IMR-90 (cell line): Measurements from ENCODE around the gene TDRD12. TPM values are rescaled to one million over a fixed set of nuclear protein-coding genes. Genes with fewer than 3 reads are reported as not detected.

Experiments
- ATAC-seq: fragments of 200-7000 bp; cut with Tn5 transposase; 2 replicates; pipeline ENCODE4 v1.9.1; 2020; ENCODE audit warnings: low read depth, mild to moderate bottlenecking, moderate library complexity
- BruUV-seq: library from RNA; stranded (reverse); fragments of 400-500 nt; replicated peaks from 2 replicates; lab custom pipeline; 2021; lab: Mats Ljungman, UMichigan
- CTCF ChIA-PET: fragments of 300-600 bp; formaldehyde crosslinking; extraction: SDS; loops from one replicate; lab custom pipeline; 2021; ENCODE audit warnings: antibody characterized with exemption; lab: Yijun Ruan, JAX
- POLR2A ChIA-PET: fragments of 300-600 bp; sonication (Branson Sonifier 250); formaldehyde crosslinking; loops from one replicate; lab custom pipeline; 2022; ENCODE audit warnings: antibody characterized with exemption; ENCODE audit not compliant: unreplicated experiment; lab: Charles Lee
- DNase-seq: peaks from one replicate; pipeline ENCODE4 v3.0.0; 2013
- H2AFZ ChIP-seq: replicated peaks from 2 replicates; pipeline ENCODE3; 2013; ENCODE audit warnings: low read length, mild to moderate bottlenecking; ENCODE audit not compliant: poor library complexity
- H2AK5ac ChIP-seq: 2 replicates; pipeline ENCODE4 v1.6.1; 2013; ENCODE audit warnings: low read depth, low read length, inconsistent platforms
- H2AK9ac ChIP-seq: replicated peaks from 2 replicates; pipeline ENCODE3; 2013; ENCODE audit warnings: mild to moderate bottlenecking, low read depth, low read length, moderate library complexity; ENCODE audit not compliant: poor library complexity
- H2BK120ac ChIP-seq: 2 replicates; pipeline ENCODE4 v1.6.1; 2013; ENCODE audit warnings: low read depth, low read length, inconsistent platforms
- H2BK15ac ChIP-seq: 3 replicates; pipeline ENCODE4 v1.6.1; 2013; ENCODE audit warnings: low read depth, low read length, inconsistent platforms
- H2BK20ac ChIP-seq: 2 replicates; pipeline ENCODE4 v1.6.1; 2013; ENCODE audit warnings: low read depth, mild to moderate bottlenecking, inconsistent platforms, low read length, moderate library complexity
- H2BK5ac ChIP-seq: 2 replicates; pipeline ENCODE4 v1.6.1; 2013; ENCODE audit warnings: mild to moderate bottlenecking, low read depth, low read length, inconsistent platforms; ENCODE audit not compliant: poor library complexity, severe bottlenecking
- H3K14ac ChIP-seq: replicated peaks from 2 replicates; pipeline ENCODE4 v1.6.1; 2013; ENCODE audit warnings: low read depth, low read length, inconsistent platforms
- H3K18ac ChIP-seq: 2 replicates; pipeline ENCODE4 v1.6.1; 2013; ENCODE audit warnings: low read depth, low read length, control low read depth
- H3K23ac ChIP-seq: 2 replicates; pipeline ENCODE4 v1.6.1; 2013; ENCODE audit warnings: low read depth, low read length, inconsistent platforms
- H3K27ac ChIP-seq: 2 replicates; pipeline ENCODE4 v1.5.1; 2013; ENCODE audit warnings: mild to moderate bottlenecking, control low read depth, low read length; ENCODE audit not compliant: insufficient read depth
- H3K27me3 ChIP-seq: 2 replicates; pipeline ENCODE4 v1.6.1; 2013; ENCODE audit warnings: low read length; ENCODE audit not compliant: control insufficient read depth, insufficient read depth
- H3K36me3 ChIP-seq: 2 replicates; pipeline ENCODE4 v1.6.1; 2013; ENCODE audit warnings: low read length, mixed read lengths; ENCODE audit not compliant: control insufficient read depth, insufficient read depth
- H3K4ac ChIP-seq: 2 replicates; pipeline ENCODE4 v1.6.1; 2013; ENCODE audit warnings: low read depth, low read length, inconsistent platforms
- H3K4me1 ChIP-seq: 2 replicates; pipeline ENCODE4 v1.6.1; 2013; ENCODE audit warnings: low read length, mixed read lengths; ENCODE audit not compliant: control insufficient read depth, insufficient read depth
- H3K4me2 ChIP-seq: 2 replicates; pipeline ENCODE4 v1.6.1; 2013; ENCODE audit warnings: low read depth, mild to moderate bottlenecking, control low read depth, low read length, moderate library complexity
- H3K4me3 ChIP-seq: 2 replicates; pipeline ENCODE4 v1.5.1; 2013; ENCODE audit warnings: low read depth, mild to moderate bottlenecking, control low read depth, low read length, moderate library complexity; ENCODE audit not compliant: insufficient read depth
- H3K56ac ChIP-seq: 2 replicates; pipeline ENCODE4 v1.6.1; 2013; ENCODE audit warnings: low read length, inconsistent platforms; ENCODE audit not compliant: insufficient read depth; ENCODE audit errors: extremely low read depth
- H3K79me1 ChIP-seq, 2 experiments: 2 replicates each; pipeline ENCODE4 v1.6.1; 2013; ENCODE audit warnings: low read length in 2 of 2, inconsistent platforms in 1 of 2, low read depth in 1 of 2
- H3K9ac ChIP-seq: 2 replicates; pipeline ENCODE4 v1.6.1; 2013; ENCODE audit warnings: low read depth, low read length, control low read depth
- H3K9me1 ChIP-seq: 2 replicates; pipeline ENCODE4 v1.6.1; 2013; ENCODE audit warnings: low read length, inconsistent platforms; ENCODE audit not compliant: insufficient read depth
- H3K9me3 ChIP-seq: 2 replicates; pipeline ENCODE4 v1.6.1; 2013; ENCODE audit warnings: low read length; ENCODE audit not compliant: control insufficient read depth, insufficient read depth
- H4K20me1 ChIP-seq: 2 replicates; pipeline ENCODE4 v1.6.1; 2013; ENCODE audit warnings: low read length, inconsistent platforms; ENCODE audit not compliant: insufficient read depth
- H4K5ac ChIP-seq: 2 replicates; pipeline ENCODE4 v1.6.1; 2013; ENCODE audit warnings: mild to moderate bottlenecking, low read depth, low read length, control low read depth
- H4K8ac ChIP-seq, 2 experiments: 2 replicates each; pipeline ENCODE4 v1.6.1; 2013; ENCODE audit warnings: low read depth in 2 of 2, low read length in 2 of 2, control low read depth in 1 of 2, inconsistent platforms in 1 of 2
- H4K91ac ChIP-seq: 2 replicates; pipeline ENCODE4 v1.6.1; 2013; ENCODE audit warnings: low read depth, low read length, inconsistent platforms; ENCODE audit not compliant: insufficient read depth
- BHLHE40 ChIP-seq: fragments of 150-350 bp; IDR thresholded peaks from 2 replicates; pipeline ENCODE4 v1.6.1; 2016; ENCODE audit warnings: mild to moderate bottlenecking, low read depth, low read length
- CEBPB ChIP-seq: IDR thresholded peaks from 2 replicates; pipeline ENCODE4 v1.6.1; 2012; ENCODE audit warnings: low read depth, low read length, improper control_type of control experiment
- FOS ChIP-seq: fragments of 150-350 bp; IDR thresholded peaks from 2 replicates; pipeline ENCODE4 v1.6.1; 2016; ENCODE audit warnings: low read depth, low read length
- MAFK ChIP-seq: IDR thresholded peaks from 2 replicates; pipeline ENCODE4 v1.6.1; 2012; ENCODE audit warnings: low read depth, low read length, improper control_type of control experiment
- MAZ ChIP-seq: IDR thresholded peaks from 2 replicates; pipeline ENCODE4 v1.6.1; 2012; ENCODE audit warnings: low read depth, mild to moderate bottlenecking, low read length, improper control_type of control experiment, moderate library complexity, borderline replicate concordance
- MXI1 ChIP-seq: IDR thresholded peaks from 2 replicates; pipeline ENCODE4 v1.6.1; 2012; ENCODE audit warnings: low read depth, mild to moderate bottlenecking, low read length, moderate library complexity, borderline replicate concordance
- NFE2L2 ChIP-seq: fragments of 150-350 bp; IDR thresholded peaks from 2 replicates; pipeline ENCODE4 v1.6.1; 2016; ENCODE audit warnings: low read depth, mild to moderate bottlenecking, low read length
- POLR2A ChIP-seq: IDR thresholded peaks from 2 replicates; pipeline ENCODE4 v1.6.1; 2012; ENCODE audit warnings: mild to moderate bottlenecking, low read depth, low read length
- RAD21 ChIP-seq: IDR thresholded peaks from 2 replicates; pipeline ENCODE4 v1.6.1; 2012; ENCODE audit warnings: low read length, improper control_type of control experiment
- RCOR1 ChIP-seq: IDR thresholded peaks from 2 replicates; pipeline ENCODE4 v1.6.1; 2012; ENCODE audit warnings: mild to moderate bottlenecking, low read length, improper control_type of control experiment; ENCODE audit not compliant: insufficient replicate concordance
- RFX5 ChIP-seq: IDR thresholded peaks from 2 replicates; pipeline ENCODE4 v1.8.0; 2012; ENCODE audit warnings: low read depth, mild to moderate bottlenecking, low read length, moderate library complexity
- SMC3 ChIP-seq: fragments of 150-350 bp; IDR thresholded peaks from 2 replicates; pipeline ENCODE4 v1.6.1; 2016; ENCODE audit warnings: low read depth, mild to moderate bottlenecking, antibody characterized with exemption, low read length, moderate library complexity
- WGBS, 2 experiments: methylation state at CpG; one replicate each; pipeline versions ENCODE4 v1.1.5 to v1.1.7; 2013; ENCODE audit warnings: missing lambda C conversion rate in 2 of 2; ENCODE audit not compliant: insufficient read length in 1 of 2; ENCODE audit errors: extremely low coverage in 2 of 2; 5-methylcytosine and 5-hydroxymethylcytosine counted together
- dilution Hi-C: fragments of 300-500 bp; cut with HindIII; formaldehyde crosslinking; loops from one replicate; pipeline ENCODE4 v1.14.3; 2018; ENCODE audit warnings: low sequenced_read_pairs; ENCODE audit not compliant: unreplicated experiment
- in situ Hi-C: fragments of 300-500 bp; cut with MboI; formaldehyde crosslinking; loops from 3 replicates; pipeline ENCODE4 v1.14.3; 2019; ENCODE audit warnings: low sequenced_read_pairs, inconsistent platforms, mixed read lengths
- intact Hi-C: fragments of 100-400 bp; cut with micrococcal nuclease; formaldehyde crosslinking; loops from 2 replicates; pipeline ENCODE4 v1.10.0; 2022
- polyA plus RNA-seq, 3 experiments: library from polyadenylated mRNA; depleted of rRNA; stranded (reverse); fragments of >200 nt; gene quantifications; 2 replicates each; pipeline ENCODE4 v1.2.3, GENCODE V29; 2012; ENCODE audit warnings: low replicate concordance in 1 of 3
- total RNA-seq: library from RNA; depleted of rRNA; stranded (reverse); fragments of >200 nt; gene quantifications from 2 replicates; pipeline ENCODE4 v1.2.3, GENCODE V29; 2012
- TF ChIP-seq, protein P1 (sequence below): fragments of 150-350 bp; IDR thresholded peaks from 2 replicates; pipeline ENCODE4 v1.6.1; 2017; ENCODE audit warnings: mild to moderate bottlenecking, antibody characterized with exemption, low read length, low read depth
- TF ChIP-seq, protein P2 (sequence below): fragments of 150-350 bp; IDR thresholded peaks from 2 replicates; pipeline ENCODE4 v1.6.1; 2016; ENCODE audit warnings: low read depth, mild to moderate bottlenecking, low read length, moderate library complexity, borderline replicate concordance

The TDRD12 gene
- total and polyA plus RNA-seq, 2 of the 4 experiments (the other 2 are of a cell fraction): under 0.01 to 0.07 TPM

DNA sequence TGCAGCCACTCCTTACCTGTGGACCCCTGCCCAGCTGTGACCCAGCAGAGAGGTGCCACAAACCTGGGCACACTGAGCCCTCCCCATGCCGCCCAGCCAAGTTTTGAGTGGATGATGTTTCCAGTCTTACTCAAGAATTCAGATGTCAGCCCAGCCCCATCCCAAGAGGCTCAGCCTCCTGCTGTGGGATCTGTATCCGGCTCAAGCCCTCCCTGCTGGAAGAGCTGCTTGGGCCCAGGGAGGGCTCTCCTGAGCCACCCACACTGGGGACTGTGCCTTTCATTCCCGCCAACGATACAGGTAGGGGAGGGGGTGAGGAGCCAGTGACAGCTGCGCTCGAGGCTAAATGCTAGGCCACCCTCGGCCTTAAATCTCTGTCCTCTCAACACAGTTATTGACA lies 155.9 kb downstream of the TDRD12 start:
- Histone ChIP-seq H3K9me3 (no peaks in the 10 kb centered on the region), H3K4me3 (no peak overlapping the region), H2BK5ac (no peak overlapping the region), H3K4me2 (no peak overlapping the region), H3K36me3 (no peaks in the 10 kb centered on the region; the same call in 1 of the 2 replicates), H3K4me1 (no peaks in the 10 kb centered on the region), H3K56ac (no peak overlapping the region), H2BK15ac (no peak overlapping the region), H4K20me1 (no peaks in the 10 kb centered on the region), H3K14ac (no peak overlapping the region), H2BK20ac (no peak overlapping the region), H2AFZ (no peak overlapping the region), H3K27me3 (no peaks in the 10 kb centered on the region), H2AK9ac (no peak overlapping the region), H2BK120ac (no peak overlapping the region), H4K91ac (no peak overlapping the region), H4K8ac (no peak overlapping the region), H4K5ac (no peak overlapping the region), H3K23ac (no peak overlapping the region), H3K9ac (no peak overlapping the region), H3K79me1 (no peaks in the 10 kb centered on the region), H3K4ac (no peak overlapping the region), H3K18ac (no peak overlapping the region), H3K9me1 (no peaks in the 10 kb centered on the region), H3K27ac (no peak overlapping the region), H2AK5ac (no peak overlapping the region)
- in situ Hi-C loops (no loop called here), intact Hi-C loops (no loop called here), dilution Hi-C loops (no loop called here)
- ATAC-seq (no peak), DNase-seq (no peak)
- BruUV-seq: no TSS peak
- TF ChIP-seq RFX5: no peak
- TF ChIP-seq FOS: no peak
- TF ChIP-seq MXI1: no peak
- TF ChIP-seq, protein P1, sequence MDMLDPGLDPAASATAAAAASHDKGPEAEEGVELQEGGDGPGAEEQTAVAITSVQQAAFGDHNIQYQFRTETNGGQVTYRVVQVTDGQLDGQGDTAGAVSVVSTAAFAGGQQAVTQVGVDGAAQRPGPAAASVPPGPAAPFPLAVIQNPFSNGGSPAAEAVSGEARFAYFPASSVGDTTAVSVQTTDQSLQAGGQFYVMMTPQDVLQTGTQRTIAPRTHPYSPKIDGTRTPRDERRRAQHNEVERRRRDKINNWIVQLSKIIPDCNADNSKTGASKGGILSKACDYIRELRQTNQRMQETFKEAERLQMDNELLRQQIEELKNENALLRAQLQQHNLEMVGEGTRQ: no peak
- TF ChIP-seq MAZ: no peak
- no peak for TF ChIP-seq RAD21
- no peak for TF ChIP-seq RCOR1
- no peak for TF ChIP-seq MAFK
- TF ChIP-seq SMC3: no peak
- TF ChIP-seq NFE2L2: no peak
- TF ChIP-seq BHLHE40: no peak
- TF ChIP-seq, protein P2, sequence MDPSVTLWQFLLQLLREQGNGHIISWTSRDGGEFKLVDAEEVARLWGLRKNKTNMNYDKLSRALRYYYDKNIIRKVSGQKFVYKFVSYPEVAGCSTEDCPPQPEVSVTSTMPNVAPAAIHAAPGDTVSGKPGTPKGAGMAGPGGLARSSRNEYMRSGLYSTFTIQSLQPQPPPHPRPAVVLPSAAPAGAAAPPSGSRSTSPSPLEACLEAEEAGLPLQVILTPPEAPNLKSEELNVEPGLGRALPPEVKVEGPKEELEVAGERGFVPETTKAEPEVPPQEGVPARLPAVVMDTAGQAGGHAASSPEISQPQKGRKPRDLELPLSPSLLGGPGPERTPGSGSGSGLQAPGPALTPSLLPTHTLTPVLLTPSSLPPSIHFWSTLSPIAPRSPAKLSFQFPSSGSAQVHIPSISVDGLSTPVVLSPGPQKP: no peak
- TF ChIP-seq CEBPB: no peak
- TF ChIP-seq POLR2A: no peak
- no CpG with 5 or more reads among the region's 7 CpGs for WGBS, 2 experiments
- POLR2A ChIA-PET: no interaction called here
- CTCF ChIA-PET: interaction anchor here (0.6 kb wide), 1 partner anchor 324 kb away, joined by 3 read pairs; no protein-coding TSS in a partner anchor
